ENCODE data around the gene PRSS36.
"Not testable (repeated sequence)": the region's sequence is repeated elsewhere in the genome, so short reads cannot be mapped to it uniquely, and the experiment has no call there.

GRCh38 chr16:31100876-31101641 lies 48.8 kb downstream of the PRSS36 start:
- TF ChIP-seq ZBTB43 (CRISPR knock-in tag; IDR thresholded peaks at IDR 0.05); CTCF (IDR thresholded peaks at IDR 0.05); AFF4 (CRISPR knock-in tag; IDR thresholded peaks at IDR 0.05; ENCODE audit: borderline replicate concordance); FOXP4 (CRISPR knock-in tag; IDR thresholded peaks at IDR 0.05); RORB (CRISPR knock-in tag; IDR thresholded peaks at IDR 0.05); EMX1 (CRISPR knock-in tag; IDR thresholded peaks at IDR 0.05); ETV6 (CRISPR knock-in tag; IDR thresholded peaks at IDR 0.05); RELA (CRISPR knock-in tag; IDR thresholded peaks at IDR 0.05; ENCODE audit: borderline replicate concordance); TEAD4 (CRISPR knock-in tag; IDR thresholded peaks at IDR 0.05); ATF6 (CRISPR knock-in tag; IDR thresholded peaks at IDR 0.05); CBFB (CRISPR knock-in tag; IDR thresholded peaks at IDR 0.05; ENCODE audit: low read depth): not testable (repeated sequence)
